Islet of Langerhans (tissue), 1 donor: ENCODE data around the gene MAPK8IP1.

Experiments used
- FAIRE-seq: peaks from one replicate; lab custom pipeline; 2011; peaks lifted over from hg19 to GRCh38; lab: Jason Lieb, UNC

The MAPK8IP1 gene

GRCh38 chr11:45926536-45927331 lies 41.3 kb downstream of the MAPK8IP1 start:
- FAIRE-seq = no peak

- no peak for FAIRE-seq
Measured at GRCh38 chr11:45927332-45927683, 41.9 kb downstream of the MAPK8IP1 start.

- no peak for FAIRE-seq
Measured at GRCh38 chr11:45927684-45928413, 42.4 kb downstream of the MAPK8IP1 start.

GRCh38 chr11:45928535-45929215 lies 43.2 kb downstream of the MAPK8IP1 start:
- FAIRE-seq = no peak

- no peak for FAIRE-seq
Measured at GRCh38 chr11:45929486-45930030, 44.1 kb downstream of the MAPK8IP1 start.

- no peak for FAIRE-seq
Measured at GRCh38 chr11:45930031-45930794, 44.8 kb downstream of the MAPK8IP1 start.

- no peak for FAIRE-seq
Measured at GRCh38 chr11:45930951-45931570, 45.6 kb downstream of the MAPK8IP1 start.

GRCh38 chr11:45931739-45932138 lies 46.3 kb downstream of the MAPK8IP1 start:
- no peak for FAIRE-seq

GRCh38 chr11:45932217-45932616 lies 46.8 kb downstream of the MAPK8IP1 start:
- FAIRE-seq = no peak

- FAIRE-seq = no peak
Measured at GRCh38 chr11:45933131-45933831, 47.8 kb downstream of the MAPK8IP1 start.

- no peak for FAIRE-seq
Measured at GRCh38 chr11:45933846-45934579, 48.6 kb downstream of the MAPK8IP1 start.

- no peak for FAIRE-seq
Measured at GRCh38 chr11:45934580-45935318, 49.3 kb downstream of the MAPK8IP1 start.

GRCh38 chr11:45935349-45936064 lies 50.1 kb downstream of the MAPK8IP1 start:
- no peak for FAIRE-seq

- no peak for FAIRE-seq
Measured at GRCh38 chr11:45936511-45937054, 51.1 kb downstream of the MAPK8IP1 start.

GRCh38 chr11:45937916-45938315 lies 52.5 kb downstream of the MAPK8IP1 start:
- FAIRE-seq = no peak

GRCh38 chr11:45939836-45940235 lies 54.4 kb downstream of the MAPK8IP1 start:
- FAIRE-seq = no peak

GRCh38 chr11:45941285-45941684 lies 55.8 kb downstream of the MAPK8IP1 start:
- FAIRE-seq = no peak

- FAIRE-seq = no peak
Measured at GRCh38 chr11:45942381-45942780, 56.9 kb downstream of the MAPK8IP1 start.
